ENCODE measurements around the gene EDN1.
"Not testable (repeated sequence)": the region's sequence is repeated elsewhere in the genome, so short reads cannot be mapped to it uniquely, and the experiment has no call there.

Gene EDN1

DNA sequence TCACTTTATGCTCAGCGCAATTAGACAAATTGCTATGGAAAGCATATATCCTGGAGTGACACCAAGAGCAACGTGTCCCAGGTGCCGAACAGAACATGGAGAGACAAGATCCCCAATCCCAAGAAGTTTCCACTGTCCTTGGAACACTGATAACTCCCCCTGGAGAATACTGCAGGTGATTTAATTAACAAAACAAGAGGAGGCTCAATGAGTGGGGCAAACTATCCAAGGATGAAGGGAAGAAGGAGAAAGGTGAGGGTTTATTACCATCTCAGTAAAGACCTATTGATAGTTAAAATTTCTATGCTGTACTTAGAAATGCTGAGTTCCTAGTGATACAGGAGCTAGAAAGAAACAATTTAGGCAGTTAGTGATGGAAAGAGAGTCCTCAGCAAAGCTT is 35.7 kb downstream of the EDN1 start:
- DNase-seq (ENCODE audit: low read depth in 2 of 2), result no peak

DNA sequence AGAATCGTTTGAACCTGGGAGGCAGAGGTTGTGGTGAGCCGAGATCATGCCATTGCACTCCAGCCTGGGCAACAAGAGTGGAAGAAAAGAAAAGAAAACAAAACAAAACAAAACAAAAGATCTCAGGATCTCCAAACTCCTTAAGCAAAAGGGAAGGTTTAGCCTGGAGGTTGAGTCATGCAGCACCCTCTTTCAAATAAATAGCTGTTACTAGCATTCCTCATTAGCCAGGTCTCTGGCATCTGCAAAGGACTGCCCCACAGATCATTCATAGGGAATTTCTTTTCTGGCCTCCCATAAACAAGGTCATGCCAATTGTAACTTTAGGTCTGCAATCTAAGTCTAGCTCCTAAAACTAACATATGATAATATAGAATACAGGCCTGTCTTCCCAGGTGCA is 37.2 kb downstream of the EDN1 start:
- DNase-seq (ENCODE audit: low read depth in 2 of 2), result no peak

DNA sequence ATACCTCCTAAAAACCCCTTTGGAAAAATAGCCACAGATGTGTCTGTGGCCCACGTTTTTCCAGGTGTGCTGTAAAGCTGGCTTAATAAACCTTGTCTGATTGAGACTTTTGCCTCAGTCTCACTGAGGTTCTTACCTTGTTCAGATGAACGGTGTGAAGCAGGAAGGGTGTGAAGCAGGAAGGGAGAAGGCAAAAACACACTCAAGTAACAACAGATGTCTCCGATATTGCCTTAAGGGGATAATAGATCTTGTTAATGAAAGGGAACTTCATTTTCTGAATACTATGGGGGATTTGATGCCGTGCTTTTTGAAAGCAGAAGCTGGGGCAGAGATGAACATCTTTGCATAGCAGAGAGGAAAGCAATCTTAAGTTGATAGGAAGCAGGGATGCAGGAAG is 37.8 kb downstream of the EDN1 start:
- no peak for DNase-seq (ENCODE audit: low read depth in 2 of 2)

DNA sequence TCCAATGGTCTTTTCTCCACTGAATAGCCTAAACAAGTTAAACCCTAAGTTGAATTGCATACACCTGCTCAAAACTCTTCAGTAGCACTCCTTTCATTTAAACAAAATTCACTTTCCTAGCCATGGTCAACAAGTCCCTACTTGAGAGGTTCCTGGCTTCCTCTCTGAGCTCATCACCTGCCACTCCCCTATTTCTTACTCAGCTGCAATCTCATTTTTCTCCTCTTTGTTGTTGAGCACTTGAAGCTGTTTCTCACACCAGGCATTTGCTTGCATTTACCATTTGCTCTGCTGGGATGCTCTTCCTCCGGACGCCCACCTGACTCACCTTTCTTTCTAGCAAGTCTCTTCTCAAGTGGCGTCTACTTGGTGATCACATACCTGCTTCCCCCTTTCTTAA is 38.5 kb downstream of the EDN1 start:
- no peak for DNase-seq (ENCODE audit: low read depth in 2 of 2)

DNA sequence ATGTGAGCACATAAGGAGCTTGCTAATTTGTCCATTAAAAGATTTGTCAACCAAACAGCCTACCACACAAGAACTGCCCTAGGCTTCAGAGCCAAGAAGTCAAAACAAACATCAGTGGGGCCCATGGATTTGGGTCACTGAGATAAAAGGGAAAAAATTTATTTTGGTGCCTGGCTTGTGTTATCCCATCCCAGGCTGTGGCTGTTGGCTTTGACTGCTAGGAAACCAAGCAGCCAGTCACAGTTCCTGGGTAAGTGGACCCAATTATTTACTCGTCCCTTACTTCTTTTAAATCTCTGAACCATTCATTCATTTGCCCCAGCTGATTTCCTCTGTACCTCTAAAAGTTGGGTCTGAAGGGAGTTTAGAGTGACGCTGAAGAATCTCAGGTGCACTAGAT is 41.3 kb downstream of the EDN1 start:
- DNase-seq (ENCODE audit: low read depth in 2 of 2), result no peak

DNA sequence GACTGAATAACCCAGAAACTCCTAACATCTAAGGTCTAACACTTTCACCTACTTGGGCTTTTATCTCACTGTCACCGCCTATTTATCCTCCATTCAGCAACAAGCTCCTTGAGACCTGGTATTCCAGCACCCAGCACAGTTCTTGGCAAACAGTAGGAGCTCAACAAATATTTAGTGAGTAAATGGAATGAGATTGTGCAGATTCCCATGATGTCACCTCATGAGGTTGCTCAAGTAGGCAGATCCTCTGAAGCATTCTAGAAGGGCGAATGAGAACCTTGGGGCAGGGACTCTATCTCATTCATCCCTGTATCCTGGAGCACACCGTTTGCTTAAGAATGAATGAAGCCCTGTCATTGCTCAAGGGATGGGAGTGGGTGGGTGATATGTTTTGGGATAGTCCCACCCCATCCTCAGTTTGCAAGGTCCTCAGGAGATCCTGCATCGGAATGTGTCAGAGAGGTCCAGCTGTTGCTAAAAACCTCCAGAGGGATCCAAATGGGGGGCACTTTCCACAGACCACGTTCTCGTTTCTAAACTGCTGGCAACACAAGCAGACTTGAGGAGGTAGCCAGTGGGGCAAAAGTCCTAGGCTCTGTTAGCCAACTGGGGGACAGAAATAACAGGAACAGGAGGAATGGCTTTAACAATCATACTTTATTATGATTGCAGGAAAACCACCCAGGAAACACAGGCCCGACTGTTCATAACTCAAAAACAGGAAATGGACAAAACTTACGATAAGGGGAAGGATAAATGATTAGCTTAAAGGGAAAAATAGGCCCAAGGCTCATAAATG is 42.0 kb downstream of the EDN1 start:
- no peak for DNase-seq (ENCODE audit: low read depth in 2 of 2)

DNA sequence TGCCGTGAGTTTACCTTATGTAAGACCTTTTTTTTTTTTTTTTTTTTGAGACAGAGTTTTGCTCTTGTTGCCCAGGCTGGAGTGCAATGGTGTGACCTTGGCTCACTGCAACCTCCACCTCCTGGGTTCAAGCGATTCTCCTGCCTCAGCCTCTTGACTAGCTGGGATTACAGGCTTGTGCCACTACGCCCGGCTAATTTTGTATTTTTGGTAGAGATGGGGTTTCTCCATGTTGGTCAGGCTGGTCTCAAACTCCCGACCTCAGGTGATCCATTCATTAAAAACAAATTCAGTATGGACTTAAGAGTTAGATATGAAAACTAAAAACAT is 42.6 kb downstream of the EDN1 start:
- DNase-seq (ENCODE audit: low read depth in 2 of 2), result not testable (repeated sequence)

DNA sequence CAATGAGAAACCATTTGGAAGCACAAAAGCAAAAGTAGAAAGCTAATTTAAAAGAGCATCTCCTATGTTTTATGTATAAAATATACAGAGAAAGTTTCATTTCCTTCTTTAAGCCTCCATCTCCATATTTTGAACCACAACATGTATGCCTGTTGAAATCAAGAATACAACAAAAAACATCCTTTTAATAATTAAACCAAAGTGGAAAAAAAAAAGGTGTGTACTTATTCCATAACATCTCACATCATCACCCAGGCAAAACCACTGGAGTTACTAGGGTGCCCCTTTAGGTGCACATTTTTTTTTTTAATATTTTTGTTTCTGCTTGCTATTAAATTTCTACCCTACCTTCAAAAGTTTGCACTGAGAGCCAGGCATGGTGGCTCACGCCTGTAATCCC is 43.0 kb downstream of the EDN1 start:
- DNase-seq (ENCODE audit: low read depth in 2 of 2), result no peak

DNA sequence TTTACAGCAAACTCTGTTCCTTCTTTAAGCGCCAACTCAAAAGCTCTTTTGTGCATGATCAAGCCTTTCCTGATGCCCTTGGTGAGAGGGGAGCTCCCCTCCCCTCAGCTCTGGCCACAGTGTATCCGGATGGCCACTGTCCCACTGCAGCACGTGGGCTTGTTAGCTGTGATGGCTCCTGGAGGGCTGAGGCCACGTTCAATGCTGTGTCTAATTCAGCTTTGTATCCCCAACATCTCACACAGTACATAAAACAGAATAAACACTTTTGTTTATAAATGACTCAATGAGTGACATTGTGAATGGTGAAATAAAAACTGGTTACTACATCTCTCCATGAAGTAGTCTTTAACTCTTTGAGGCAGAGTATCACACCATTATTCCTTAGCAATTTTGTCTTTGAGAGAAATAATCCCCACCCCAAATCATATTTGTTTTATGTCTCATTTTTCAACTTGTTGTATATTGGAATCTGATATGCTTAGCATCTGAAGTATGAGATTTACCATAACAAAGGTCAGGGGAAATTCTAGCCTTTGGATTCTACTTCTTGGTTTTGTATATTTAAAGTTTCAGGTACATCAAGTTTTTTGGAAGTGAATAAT is 44.5 kb downstream of the EDN1 start:
- no peak for DNase-seq (ENCODE audit: low read depth in 2 of 2)

DNA sequence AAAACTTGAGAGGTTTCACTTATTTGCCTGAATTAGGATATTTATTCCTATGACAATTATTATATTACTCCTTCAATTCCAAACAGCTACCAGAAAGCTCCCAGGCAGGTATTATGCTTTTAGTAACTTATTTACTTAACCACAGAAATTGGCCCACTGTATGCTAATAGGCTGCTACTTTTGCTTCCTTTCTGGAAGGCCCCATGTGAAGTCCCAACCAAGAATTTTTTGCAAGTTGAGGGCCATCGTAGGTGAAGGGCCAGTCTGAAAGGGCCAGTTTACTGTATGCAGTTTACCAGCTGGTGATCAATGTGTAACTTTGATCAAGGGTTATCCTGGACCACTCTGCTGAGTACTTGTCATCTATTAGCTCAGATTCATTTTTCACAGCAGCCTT is 45.0 kb downstream of the EDN1 start:
- no peak for DNase-seq (ENCODE audit: low read depth in 2 of 2)

DNA sequence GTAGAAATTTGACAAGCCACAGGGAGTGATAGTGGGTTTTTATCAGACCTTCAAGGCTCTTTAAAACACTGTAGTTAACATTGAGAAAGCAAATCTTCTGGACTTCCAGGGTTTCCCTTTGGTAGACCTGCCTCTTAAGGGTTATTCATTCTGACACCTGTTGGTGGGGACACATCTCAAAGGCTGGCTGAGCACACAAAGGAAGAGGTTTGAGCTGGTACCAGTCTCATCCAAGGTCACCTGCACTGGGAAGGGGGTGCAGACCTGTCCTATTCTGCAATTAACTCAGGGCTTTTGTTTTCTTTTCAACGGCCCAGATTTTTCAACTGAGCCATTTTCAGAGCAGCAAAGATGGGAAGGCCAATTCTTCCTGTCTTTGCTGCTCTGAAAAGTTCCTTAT is 45.6 kb downstream of the EDN1 start:
- no peak for DNase-seq (ENCODE audit: low read depth in 2 of 2)

DNA sequence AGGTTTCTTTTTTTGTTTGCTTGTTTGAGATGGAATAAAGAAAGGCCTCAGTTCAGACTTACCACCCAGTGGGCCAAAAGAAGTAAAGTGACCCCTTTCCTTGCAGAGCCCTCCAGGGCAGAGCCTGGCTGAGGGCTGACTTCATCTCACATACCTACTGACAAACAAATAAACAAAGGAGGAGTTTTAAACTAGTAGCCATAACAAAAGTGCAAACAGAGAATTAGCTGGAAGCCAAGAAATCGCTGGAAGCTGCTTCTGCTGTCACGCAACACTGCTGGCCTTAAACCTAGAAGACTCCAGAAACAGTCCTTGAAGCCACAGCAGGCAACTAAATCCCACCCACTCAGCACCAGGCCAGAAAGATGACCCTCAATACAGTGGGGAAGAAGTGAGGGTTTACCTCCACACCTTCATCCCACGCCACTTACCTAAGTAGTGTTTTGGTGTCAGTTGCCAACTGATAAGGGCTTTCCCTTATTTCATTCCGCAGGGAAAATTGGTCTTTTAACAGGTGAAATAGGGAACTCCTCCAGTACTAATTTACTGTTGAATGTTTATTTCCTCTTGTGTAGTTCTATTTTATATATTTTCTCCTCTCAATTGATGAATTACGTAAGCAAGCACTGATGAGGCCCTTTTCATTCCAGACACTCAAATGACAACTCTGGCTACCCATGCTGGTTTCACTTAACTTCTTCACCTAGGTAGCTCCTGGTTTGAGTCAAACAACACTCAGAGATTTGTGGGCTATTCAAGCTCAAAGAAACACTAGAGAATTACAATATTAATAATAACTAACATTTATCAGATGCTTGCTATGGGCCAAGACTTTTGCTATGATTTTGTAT is 46.2 kb downstream of the EDN1 start:
- DNase-seq (ENCODE audit: low read depth in 2 of 2), result no peak

DNA sequence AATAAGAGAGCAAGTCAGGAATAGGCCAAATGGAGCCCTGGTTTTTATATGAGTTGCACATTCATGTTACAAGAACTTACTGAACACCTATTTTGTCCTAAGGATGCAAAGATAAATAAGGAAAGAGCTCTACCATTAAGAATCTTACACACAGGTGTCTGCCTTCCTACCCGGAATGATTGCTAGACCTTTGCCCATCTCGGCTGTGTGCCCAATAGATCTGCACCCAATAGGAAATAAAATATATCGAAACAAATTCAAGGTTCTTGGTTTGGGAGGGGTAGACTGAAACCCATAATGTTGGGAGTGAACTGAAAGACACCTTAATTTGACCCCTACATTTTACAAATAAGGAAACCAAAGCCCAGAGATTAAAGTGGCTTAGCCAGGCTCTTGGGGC is 48.9 kb downstream of the EDN1 start:
- no peak for DNase-seq (ENCODE audit: low read depth in 2 of 2)

DNA sequence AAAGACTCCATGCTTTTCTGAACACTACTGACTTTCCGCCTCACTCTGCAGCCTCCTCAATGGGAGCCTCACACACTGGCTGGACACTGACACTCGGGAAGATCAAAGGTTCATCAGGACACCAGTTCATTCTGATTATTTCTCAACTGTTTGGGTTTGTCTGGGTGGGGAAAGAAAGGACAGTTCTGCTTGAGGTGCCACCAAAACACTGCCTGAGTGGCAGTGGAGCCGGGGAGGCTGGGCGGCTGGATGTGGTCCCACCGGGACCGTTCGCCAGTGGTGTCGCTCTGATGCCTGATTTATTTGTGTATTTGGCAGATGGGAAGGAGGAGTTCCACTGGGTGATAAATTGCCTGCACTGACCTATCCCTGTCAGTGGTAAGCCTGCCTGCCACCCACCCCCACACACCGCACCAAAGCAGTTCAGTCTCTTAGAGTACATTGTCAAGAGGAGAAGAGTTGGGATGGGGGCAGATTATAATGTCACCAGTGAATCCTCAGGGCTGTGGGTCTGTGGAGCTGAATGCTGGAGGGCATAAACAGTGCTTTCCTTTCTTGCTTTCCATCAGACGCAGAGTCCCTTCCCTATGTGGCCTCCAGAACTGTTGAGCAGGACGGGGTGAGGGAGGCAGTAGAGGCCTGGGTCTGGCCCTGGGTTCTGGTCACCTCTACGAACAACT is 49.8 kb downstream of the EDN1 start:
- no peak for DNase-seq (ENCODE audit: low read depth in 2 of 2)

DNA sequence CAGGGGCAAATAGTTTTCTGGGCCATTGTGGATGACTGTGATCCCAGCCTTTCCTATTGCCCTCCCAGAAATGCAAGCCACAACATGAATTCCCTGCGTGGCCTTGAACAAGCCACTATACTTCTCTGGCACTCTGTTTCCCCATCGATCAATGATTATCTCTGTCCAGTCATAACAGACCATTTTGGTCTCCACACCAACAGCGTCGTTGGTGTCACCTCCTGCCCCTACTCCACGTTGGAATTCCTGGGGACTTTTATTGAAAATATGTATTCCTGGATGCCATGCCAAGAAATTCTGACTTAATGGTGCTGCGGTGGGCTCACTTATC is 50.3 kb downstream of the EDN1 start:
- no peak for DNase-seq (ENCODE audit: low read depth in 2 of 2)

DNA sequence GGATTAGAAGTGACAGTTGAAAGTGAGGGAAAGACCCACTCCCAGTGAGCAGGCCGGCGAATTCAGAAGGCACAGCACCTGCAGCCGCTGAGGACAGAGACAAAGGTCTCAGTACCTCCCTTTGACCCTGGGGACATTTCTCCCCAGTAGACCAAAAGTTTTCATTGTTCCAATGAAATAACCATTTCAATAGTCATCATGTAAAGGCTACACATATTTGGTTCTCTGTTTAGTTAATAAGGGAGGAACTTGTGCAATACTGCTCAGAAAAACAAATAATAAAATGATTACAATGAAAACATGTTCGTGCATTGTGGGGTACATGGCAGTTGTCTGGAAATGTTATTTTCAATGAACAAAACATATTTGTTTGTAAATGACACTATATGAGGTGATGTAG is 52.5 kb downstream of the EDN1 start:
- DNase-seq (ENCODE audit: low read depth in 2 of 2), result no peak

DNA sequence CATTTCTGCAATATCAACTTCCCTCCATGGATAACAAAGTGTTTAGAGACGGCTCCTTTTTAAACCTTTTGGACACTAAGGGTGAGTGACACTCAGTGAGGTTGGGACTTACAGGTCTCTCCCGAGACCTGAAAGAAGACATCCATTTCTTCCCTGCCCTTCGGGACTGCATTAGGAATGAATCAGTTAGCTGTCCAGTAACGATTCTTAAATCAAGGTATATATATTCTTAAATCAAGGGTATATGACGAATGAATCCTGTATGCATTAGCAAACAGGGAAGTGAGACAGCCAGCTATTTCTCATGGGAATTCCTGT is 52.9 kb downstream of the EDN1 start:
- no peak for DNase-seq (ENCODE audit: low read depth in 2 of 2)

DNA sequence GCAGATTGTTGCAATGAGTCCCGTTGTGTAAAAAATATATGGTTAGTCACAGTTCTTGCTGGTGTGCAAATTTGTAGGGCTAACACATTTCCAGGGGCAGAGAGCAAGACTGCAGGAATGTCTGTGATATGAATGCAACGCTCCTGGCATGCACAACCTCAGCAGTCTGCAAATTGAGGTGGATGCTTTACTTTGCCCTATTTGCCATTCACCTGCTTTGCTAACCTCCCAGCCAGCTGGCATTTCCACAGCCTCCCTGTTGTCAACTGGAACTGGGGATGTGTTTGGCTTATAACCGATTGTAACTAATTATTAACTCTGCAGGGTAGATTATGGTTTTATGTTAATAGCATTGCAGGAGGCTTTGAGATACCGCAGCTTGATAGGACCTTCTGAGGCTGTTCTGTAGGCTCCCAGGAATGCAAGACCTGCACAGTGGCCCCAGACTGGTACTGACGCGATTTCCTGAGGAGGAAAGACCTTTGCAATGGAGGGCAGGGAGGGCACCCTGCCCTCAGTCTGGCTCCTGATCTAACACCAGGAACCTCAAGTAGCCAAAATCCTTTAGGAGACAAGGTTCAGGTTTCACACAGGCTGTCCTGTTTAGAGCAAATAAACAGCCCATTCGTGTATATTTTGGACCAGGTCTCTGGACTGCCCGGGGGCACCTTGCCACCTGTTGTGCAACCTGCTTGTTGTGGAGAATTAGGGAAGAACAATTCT is 53.4 kb downstream of the EDN1 start:
- DNase-seq (ENCODE audit: low read depth in 2 of 2), result no peak

DNA sequence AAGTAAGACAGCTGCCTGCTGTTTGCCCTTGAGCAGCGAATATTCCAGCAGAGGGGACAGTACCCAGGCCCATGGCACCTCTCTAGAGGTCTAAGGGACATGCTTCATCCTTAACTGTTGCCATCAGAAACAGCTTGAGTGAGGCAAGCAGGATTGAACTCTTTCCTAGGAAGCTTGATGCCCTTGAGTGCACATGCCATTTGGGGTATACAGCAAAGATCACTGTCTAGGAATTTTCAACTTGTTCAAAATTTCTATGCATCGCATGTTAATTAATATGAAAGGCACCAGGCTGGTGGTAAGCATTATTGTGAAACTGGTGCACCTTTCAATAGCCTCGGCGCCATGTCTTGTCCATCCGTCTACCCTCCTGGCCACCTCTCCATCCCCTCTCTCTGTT is 54.1 kb downstream of the EDN1 start:
- no peak for DNase-seq (ENCODE audit: low read depth in 2 of 2)

DNA sequence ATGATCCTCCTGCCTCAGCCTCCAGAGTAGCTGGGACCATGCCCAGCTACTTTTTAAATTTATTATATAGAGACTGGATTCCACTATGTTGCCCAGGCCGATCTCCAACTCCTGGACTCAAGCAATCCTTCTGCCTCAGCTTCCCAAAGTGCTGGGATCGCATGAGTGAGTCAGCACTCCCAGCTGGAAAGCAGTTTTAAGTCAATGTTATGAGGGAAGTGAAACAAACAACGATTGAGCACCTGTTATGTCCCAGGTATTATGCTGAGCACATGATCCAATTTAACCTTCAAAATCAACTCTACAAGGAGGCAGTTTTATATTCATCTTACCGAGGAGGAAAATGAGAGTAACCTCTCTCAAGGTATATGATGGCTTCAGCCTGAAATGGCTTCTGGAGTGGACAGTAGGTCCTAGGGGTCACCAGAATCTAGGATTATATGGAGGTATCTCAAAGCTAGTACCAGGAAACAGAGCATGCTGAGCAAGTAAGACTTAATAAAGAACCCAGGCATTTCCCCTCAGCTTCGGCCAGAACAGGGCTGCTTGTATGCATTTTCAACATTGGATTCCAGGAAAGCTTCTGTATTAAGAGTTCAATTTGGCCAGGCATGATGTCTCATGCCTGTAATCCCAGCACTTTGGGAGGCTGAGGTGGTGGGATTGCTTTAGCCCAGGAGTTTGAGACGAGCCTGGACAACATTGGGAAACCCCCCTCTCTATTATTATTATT is 55.0 kb downstream of the EDN1 start:
- DNase-seq (ENCODE audit: low read depth in 2 of 2), result no peak

DNA sequence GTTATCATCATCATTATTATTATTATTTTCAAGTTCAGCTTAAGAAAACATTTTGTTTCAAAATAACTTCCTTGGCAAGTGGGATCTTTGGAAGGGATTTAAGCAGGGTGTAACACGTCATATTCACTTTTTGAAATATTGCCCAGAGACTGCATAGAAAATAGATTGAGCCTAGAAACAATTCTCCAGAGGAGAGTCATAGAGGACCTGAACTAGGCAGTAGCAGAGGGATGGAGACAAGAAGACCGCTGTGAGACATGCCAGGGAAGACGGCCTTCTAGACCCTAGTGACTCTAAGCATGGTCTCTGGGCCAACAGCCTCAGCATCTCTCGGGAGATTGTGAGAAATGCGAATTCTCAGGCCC is 55.5 kb downstream of the EDN1 start:
- DNase-seq (ENCODE audit: low read depth in 2 of 2), result no peak

Measured in stimulated activated CD4-positive, alpha-beta T cell treated with anti-CD3 and anti-CD28 coated beads, Interleukin-15, amount 100 ng/mL, for 48 hours (primary cell).